Smooth muscle cell (in vitro differentiated cells): ENCODE data around the gene MAPK14. TPM values are rescaled to one million over a fixed set of nuclear protein-coding genes. Genes with fewer than 3 reads are reported as not detected.

Experiments used
- DNase-seq: peaks from one replicate; lab custom pipeline; 2025; ENCODE audit not compliant: unreplicated experiment; lab: John Stamatoyannopoulos, UW
- H2AFZ ChIP-seq: fragments of 200-600 bp; sonication (generic); 2 replicates; pipeline ENCODE4 v1.6.0; 2016; ENCODE audit warnings: antibody characterized with exemption, low read depth, mild to moderate bottlenecking
- H3F3A ChIP-seq: fragments of 200-600 bp; sonication (generic); 2 replicates; pipeline ENCODE4 v1.6.0; 2017; ENCODE audit warnings: antibody characterized with exemption, low read depth
- H3K27ac ChIP-seq: fragments of 200-600 bp; sonication (generic); 2 replicates; pipeline ENCODE4 v1.5.1; 2016; ENCODE audit warnings: low read depth, mild to moderate bottlenecking
- H3K27me3 ChIP-seq: fragments of 200-600 bp; sonication (generic); 2 replicates; pipeline ENCODE4 v1.6.1; 2016; ENCODE audit warnings: low read depth, mild to moderate bottlenecking
- H3K36me3 ChIP-seq: fragments of 200-600 bp; sonication (generic); 2 replicates; pipeline ENCODE4 v1.5.1; 2016; ENCODE audit warnings: low read depth
- H3K4me1 ChIP-seq: fragments of 200-600 bp; sonication (generic); 2 replicates; pipeline ENCODE4 v1.5.1; 2016; ENCODE audit warnings: low read depth
- H3K4me2 ChIP-seq: fragments of 200-600 bp; sonication (generic); 2 replicates; pipeline ENCODE4 v1.6.0; 2016; ENCODE audit warnings: mild to moderate bottlenecking
- H3K4me3 ChIP-seq: fragments of 200-600 bp; sonication (generic); 2 replicates; pipeline ENCODE4 v1.5.1; 2016; ENCODE audit warnings: mild to moderate bottlenecking
- H3K79me2 ChIP-seq: fragments of 200-600 bp; sonication (generic); 2 replicates; pipeline ENCODE4 v1.6.0; 2016; ENCODE audit warnings: low read depth, mild to moderate bottlenecking
- H3K9ac ChIP-seq: fragments of 200-600 bp; sonication (generic); 2 replicates; pipeline ENCODE4 v1.6.0; 2016; ENCODE audit warnings: low read depth
- H3K9me3 ChIP-seq: fragments of 200-600 bp; sonication (generic); replicated peaks from 2 replicates; pipeline ENCODE4 v1.5.1; 2016; ENCODE audit warnings: low read depth
- H4K20me1 ChIP-seq: fragments of 200-600 bp; sonication (generic); 2 replicates; pipeline ENCODE4 v1.6.0; 2016; ENCODE audit warnings: low read depth
- CTCF ChIP-seq: fragments of 200-600 bp; sonication (generic); IDR thresholded peaks from 2 replicates; pipeline ENCODE4 v1.5.1; 2017; ENCODE audit warnings: borderline replicate concordance, mild to moderate bottlenecking, antibody characterized with exemption; ENCODE audit not compliant: insufficient read depth, poor library complexity, severe bottlenecking
- WGBS: methylation state at CpG from one replicate; pipeline ENCODE4 v1.1.7; 2016; ENCODE audit warnings: low lambda C conversion rate; 5-methylcytosine and 5-hydroxymethylcytosine counted together
- polyA plus RNA-seq: library from polyadenylated mRNA; unstranded; fragments of >200 nt; fragmentation: Nextera tagmentation; extraction: Ambion mirVana; gene quantifications from 2 replicates; pipeline ENCODE4 v1.2.1, GENCODE V29; 2016
- total RNA-seq: library from RNA; depleted of rRNA; stranded (reverse); fragments of >200 nt; gene quantifications from 2 replicates; pipeline ENCODE4 v1.2.3, GENCODE V29; 2014

MAPK14 gene
- total and polyA plus RNA-seq, 2 experiments from 2014 or later, result 28.0 to 62.8 TPM

GRCh38 chr6:36068586-36068985, 41.0 kb downstream of the MAPK14 start:
- no peak overlapping the region for H3K9ac ChIP-seq
- no peak overlapping the region for H3K4me2 ChIP-seq
- H3K9me3 ChIP-seq, result no peaks in the 10 kb centered on the region
- peaks cover 94% of the 10 kb centered on the region for H4K20me1 ChIP-seq
- peaks cover 68% of the 10 kb centered on the region for H3K79me2 ChIP-seq
- H3K27ac ChIP-seq, result no peak overlapping the region
- H2AFZ ChIP-seq, result no peak overlapping the region
- TF ChIP-seq CTCF, result no peak
- no peaks in the 10 kb centered on the region for H3K27me3 ChIP-seq
- no peaks in the 10 kb centered on the region for H3K36me3 ChIP-seq
- H3K4me1 ChIP-seq, result peaks cover 18% of the 10 kb centered on the region
- 94% methylated on average over 3 of the region's 3 CpGs for WGBS
- DNase-seq, result no peak
- H3K4me3 ChIP-seq, result no peak overlapping the region
- H3F3A ChIP-seq, result peaks cover 13% of the 10 kb centered on the region

- 84% methylated on average over 1 of the region's 1 CpG for WGBS
- Histone ChIP-seq H2AFZ (no peak overlapping the region), H3F3A (peaks cover 13% of the 10 kb centered on the region), H3K79me2 (peaks cover 59% of the 10 kb centered on the region), H3K4me2 (no peak overlapping the region), H4K20me1 (peaks cover 90% of the 10 kb centered on the region), H3K4me3 (no peak overlapping the region), H3K36me3 (no peaks in the 10 kb centered on the region), H3K9ac (no peak overlapping the region), H3K4me1 (peaks cover 18% of the 10 kb centered on the region), H3K27ac (no peak overlapping the region), H3K27me3 (no peaks in the 10 kb centered on the region), H3K9me3 (no peaks in the 10 kb centered on the region)
- no peak for DNase-seq
- no peak for TF ChIP-seq CTCF
These were observed 42.0 kb downstream of the MAPK14 start for GRCh38 chr6:36069573-36069972.

- H3K79me2 ChIP-seq, result peaks cover 52% of the 10 kb centered on the region
These were observed 42.6 kb downstream of the MAPK14 start for GRCh38 chr6:36070252-36070651.

More at GRCh38 chr6:36070252-36070651, 42.6 kb downstream of the MAPK14 start:
- Histone ChIP-seq H3K4me1 (peaks cover 12% of the 10 kb centered on the region), H3K9me3 (no peaks in the 10 kb centered on the region), H3K27ac (no peak overlapping the region), H3K36me3 (no peaks in the 10 kb centered on the region), H3F3A (peaks cover 10% of the 10 kb centered on the region), H3K4me3 (no peak overlapping the region), H3K9ac (no peak overlapping the region), H3K27me3 (no peaks in the 10 kb centered on the region), H3K4me2 (no peak overlapping the region), H4K20me1 (peaks cover 85% of the 10 kb centered on the region), H2AFZ (no peak overlapping the region)
- 95% methylated on average over 3 of the region's 3 CpGs for WGBS
- no peak for DNase-seq
- no peak for TF ChIP-seq CTCF
